Measurements from ENCODE around the gene CLIC2. TPM values are rescaled to one million over a fixed set of nuclear protein-coding genes. Genes with fewer than 3 reads are reported as not detected.
"Not testable (repeated sequence)": the region's sequence is repeated elsewhere in the genome, so short reads cannot be mapped to it uniquely, and the experiment has no call there.

Gene CLIC2
- total RNA-seq, 1 experiment from 2014 or later = not detected

DNA sequence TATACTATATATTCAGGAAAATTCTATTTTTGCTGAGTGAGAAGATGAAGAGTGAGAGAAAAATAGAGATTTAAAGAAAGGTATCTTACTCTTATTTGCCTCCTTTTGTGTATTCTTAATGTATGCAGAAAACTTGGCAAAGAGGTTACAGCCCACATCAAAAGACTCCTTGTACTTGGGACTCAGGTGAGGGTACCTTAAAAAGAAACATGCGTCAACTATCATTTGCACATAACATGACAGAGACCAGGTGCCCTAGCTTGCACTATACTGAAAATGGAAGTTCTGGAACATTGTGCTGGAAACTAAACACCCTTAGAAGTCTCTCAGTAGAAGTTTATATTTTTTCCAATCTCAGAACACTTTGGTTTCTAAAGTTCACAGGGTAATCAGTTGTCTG lies 54.5 kb downstream of the CLIC2 start:
- H3K4me3 Mint-ChIP-seq (ENCODE audit: unreplicated experiment) = no peak overlapping the region
- H3K9me3 ChIP-seq = no peaks in the 10 kb centered on the region
- CTCF ChIA-PET = no interaction called here
- H3K27me3 Mint-ChIP-seq (ENCODE audit: insufficient read depth, unreplicated experiment) = peaks cover 3% of the 10 kb centered on the region
- H3K36me3 Mint-ChIP-seq (ENCODE audit: insufficient read depth, unreplicated experiment) = no peaks in the 10 kb centered on the region
- no peaks in the 10 kb centered on the region for H3K4me1 Mint-ChIP-seq (ENCODE audit: low read depth, unreplicated experiment)
- no peaks in the 10 kb centered on the region for H3K36me3 ChIP-seq (ENCODE audit: control insufficient read depth, insufficient read depth, low read length)
- H3K27me3 ChIP-seq (replicated peaks; ENCODE audit: control insufficient read depth, insufficient read depth, low read length) = no peaks in the 10 kb centered on the region
- POLR2A ChIA-PET = no interaction called here
- H3K27ac Mint-ChIP-seq (ENCODE audit: unreplicated experiment) = no peak overlapping the region
- no peaks in the 10 kb centered on the region for H3K9me3 Mint-ChIP-seq (ENCODE audit: unreplicated experiment)
- H3K4me1 ChIP-seq = no peaks in the 10 kb centered on the region
- intact Hi-C loops (cut with micrococcal nuclease; ENCODE audit: unreplicated experiment) = no loop called here
- H3K4me3 ChIP-seq (ENCODE audit: low read depth, low read length) = no peak overlapping the region
- BruUV-seq (replicated peaks) = no TSS peak
- DNase-seq = no peak
- TF ChIP-seq, protein P1, sequence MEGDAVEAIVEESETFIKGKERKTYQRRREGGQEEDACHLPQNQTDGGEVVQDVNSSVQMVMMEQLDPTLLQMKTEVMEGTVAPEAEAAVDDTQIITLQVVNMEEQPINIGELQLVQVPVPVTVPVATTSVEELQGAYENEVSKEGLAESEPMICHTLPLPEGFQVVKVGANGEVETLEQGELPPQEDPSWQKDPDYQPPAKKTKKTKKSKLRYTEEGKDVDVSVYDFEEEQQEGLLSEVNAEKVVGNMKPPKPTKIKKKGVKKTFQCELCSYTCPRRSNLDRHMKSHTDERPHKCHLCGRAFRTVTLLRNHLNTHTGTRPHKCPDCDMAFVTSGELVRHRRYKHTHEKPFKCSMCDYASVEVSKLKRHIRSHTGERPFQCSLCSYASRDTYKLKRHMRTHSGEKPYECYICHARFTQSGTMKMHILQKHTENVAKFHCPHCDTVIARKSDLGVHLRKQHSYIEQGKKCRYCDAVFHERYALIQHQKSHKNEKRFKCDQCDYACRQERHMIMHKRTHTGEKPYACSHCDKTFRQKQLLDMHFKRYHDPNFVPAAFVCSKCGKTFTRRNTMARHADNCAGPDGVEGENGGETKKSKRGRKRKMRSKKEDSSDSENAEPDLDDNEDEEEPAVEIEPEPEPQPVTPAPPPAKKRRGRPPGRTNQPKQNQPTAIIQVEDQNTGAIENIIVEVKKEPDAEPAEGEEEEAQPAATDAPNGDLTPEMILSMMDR (IDR thresholded peaks at IDR 0.05; ENCODE audit: insufficient read depth in 1 of 2, low read depth in 1 of 2, low read length in 1 of 2, severe bottlenecking in 1 of 2, unreplicated experiment in 1 of 2) = no peak

DNA sequence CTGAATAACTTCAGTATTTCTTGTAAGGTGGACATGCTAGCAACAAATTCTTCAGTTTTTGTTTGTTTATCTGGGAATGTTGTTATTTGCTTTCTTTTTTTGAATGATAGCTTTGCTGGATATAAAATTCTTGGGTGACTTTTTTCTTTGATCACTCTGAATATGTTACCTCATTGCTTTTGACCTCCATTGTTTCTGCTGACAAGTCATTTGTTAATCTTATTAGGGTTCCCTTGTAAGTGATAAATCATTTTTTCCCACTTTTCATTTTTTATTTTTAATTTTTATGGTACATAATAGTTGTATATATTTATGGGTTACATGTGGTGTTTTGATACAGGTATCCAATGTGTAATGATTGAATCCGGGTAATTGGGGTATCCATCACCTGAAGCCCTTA lies 63.4 kb downstream of the CLIC2 start:
- TF ChIP-seq, protein P1 (IDR thresholded peaks at IDR 0.05; ENCODE audit: insufficient read depth in 1 of 2, low read depth in 1 of 2, low read length in 1 of 2, severe bottlenecking in 1 of 2, unreplicated experiment in 1 of 2) = no peak
- H3K36me3 ChIP-seq (ENCODE audit: control insufficient read depth, insufficient read depth, low read length) = no peaks in the 10 kb centered on the region
- no peaks in the 10 kb centered on the region for H3K9me3 Mint-ChIP-seq (ENCODE audit: unreplicated experiment)
- H3K4me3 Mint-ChIP-seq (ENCODE audit: unreplicated experiment) = no peak overlapping the region
- H3K27me3 ChIP-seq (replicated peaks; ENCODE audit: control insufficient read depth, insufficient read depth, low read length) = no peaks in the 10 kb centered on the region
- H3K36me3 Mint-ChIP-seq (ENCODE audit: insufficient read depth, unreplicated experiment) = no peaks in the 10 kb centered on the region
- intact Hi-C loops (cut with micrococcal nuclease; ENCODE audit: unreplicated experiment) = no loop called here
- no peaks in the 10 kb centered on the region for H3K9me3 ChIP-seq
- H3K4me1 Mint-ChIP-seq (ENCODE audit: low read depth, unreplicated experiment) = no peaks in the 10 kb centered on the region
- ChIA-PET CTCF (no interaction called here), POLR2A (no interaction called here)
- no peaks in the 10 kb centered on the region for H3K27me3 Mint-ChIP-seq (ENCODE audit: insufficient read depth, unreplicated experiment)
- H3K4me1 ChIP-seq = no peaks in the 10 kb centered on the region
- no peak for DNase-seq
- H3K27ac Mint-ChIP-seq (ENCODE audit: unreplicated experiment) = no peak overlapping the region
- BruUV-seq (replicated peaks) = no TSS peak
- no peak overlapping the region for H3K4me3 ChIP-seq (ENCODE audit: low read depth, low read length)

DNA sequence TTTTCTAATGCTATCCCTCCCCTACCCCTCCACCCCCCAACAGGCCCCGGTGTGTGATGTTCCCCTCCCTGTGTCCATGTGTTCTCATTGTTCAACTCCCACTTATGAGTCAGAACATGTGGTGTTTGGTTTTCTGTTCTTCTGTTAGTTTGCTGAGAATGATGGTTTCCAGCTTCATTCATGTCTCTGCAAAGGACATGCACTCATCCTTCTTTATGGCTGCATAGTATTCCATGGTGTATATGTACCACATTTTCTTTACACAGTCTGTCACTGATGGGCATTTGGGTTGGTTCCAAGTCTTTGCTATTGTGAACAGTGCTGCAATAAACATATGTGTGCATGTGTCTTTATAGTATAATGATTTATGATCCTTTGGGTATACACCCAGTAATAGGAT lies 66.4 kb downstream of the CLIC2 start:
- H3K4me3 ChIP-seq (ENCODE audit: low read depth, low read length); intact Hi-C loops (cut with micrococcal nuclease; ENCODE audit: unreplicated experiment); H3K36me3 Mint-ChIP-seq (ENCODE audit: insufficient read depth, unreplicated experiment); CTCF ChIA-PET; H3K36me3 ChIP-seq (ENCODE audit: control insufficient read depth, insufficient read depth, low read length); H3K9me3 Mint-ChIP-seq (ENCODE audit: unreplicated experiment); POLR2A ChIA-PET; H3K27me3 ChIP-seq (replicated peaks; ENCODE audit: control insufficient read depth, insufficient read depth, low read length); H3K9me3 ChIP-seq; H3K4me1 ChIP-seq; H3K4me3 Mint-ChIP-seq (ENCODE audit: unreplicated experiment); H3K4me1 Mint-ChIP-seq (ENCODE audit: low read depth, unreplicated experiment); BruUV-seq (replicated peaks); DNase-seq; H3K27me3 Mint-ChIP-seq (ENCODE audit: insufficient read depth, unreplicated experiment); H3K27ac Mint-ChIP-seq (ENCODE audit: unreplicated experiment): not testable (repeated sequence)

DNA sequence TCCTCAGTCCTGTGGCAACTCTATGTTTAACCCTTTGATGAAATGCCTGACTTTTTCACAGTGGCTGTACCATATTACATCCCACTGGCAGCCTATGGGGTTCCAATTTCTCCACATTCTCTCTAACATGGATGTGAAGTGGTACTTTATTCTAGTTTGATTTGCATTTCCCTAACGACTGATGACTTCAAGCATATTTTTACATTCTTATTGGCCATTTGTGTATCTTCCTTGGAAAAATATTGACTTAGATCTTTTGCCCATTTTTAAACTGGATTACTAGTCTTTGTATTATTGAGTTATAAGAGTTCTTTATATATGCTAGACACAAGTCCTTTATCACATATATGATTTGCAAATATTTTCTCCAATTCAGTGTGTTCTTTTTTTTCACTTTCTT lies 68.0 kb downstream of the CLIC2 start:
- no peaks in the 10 kb centered on the region for H3K27me3 Mint-ChIP-seq (ENCODE audit: insufficient read depth, unreplicated experiment)
- CTCF ChIA-PET = no interaction called here

More for the DNA sequence above, 68.0 kb downstream of the CLIC2 start:
- no peak overlapping the region for H3K27ac Mint-ChIP-seq (ENCODE audit: unreplicated experiment)
- Histone ChIP-seq H3K4me1 (no peaks in the 10 kb centered on the region), H3K4me3 (ENCODE audit: low read depth, low read length) (no peak overlapping the region), H3K27me3 (replicated peaks; ENCODE audit: control insufficient read depth, insufficient read depth, low read length) (no peaks in the 10 kb centered on the region), H3K36me3 (ENCODE audit: control insufficient read depth, insufficient read depth, low read length) (no peaks in the 10 kb centered on the region), H3K9me3 (no peaks in the 10 kb centered on the region)
- H3K36me3 Mint-ChIP-seq (ENCODE audit: insufficient read depth, unreplicated experiment) = no peaks in the 10 kb centered on the region
- no peaks in the 10 kb centered on the region for H3K4me1 Mint-ChIP-seq (ENCODE audit: low read depth, unreplicated experiment)
- TF ChIP-seq, protein P1 (IDR thresholded peaks at IDR 0.05; ENCODE audit: insufficient read depth in 1 of 2, low read depth in 1 of 2, low read length in 1 of 2, severe bottlenecking in 1 of 2, unreplicated experiment in 1 of 2) = no peak
- POLR2A ChIA-PET = no interaction called here
- DNase-seq = no peak
- intact Hi-C loops (cut with micrococcal nuclease; ENCODE audit: unreplicated experiment) = no loop called here
- H3K4me3 Mint-ChIP-seq (ENCODE audit: unreplicated experiment) = no peak overlapping the region
- no peaks in the 10 kb centered on the region for H3K9me3 Mint-ChIP-seq (ENCODE audit: unreplicated experiment)
- no TSS peak for BruUV-seq (replicated peaks)
